Erythroblast (primary cell): ENCODE data around the gene GMPR.

Experiments used
- DNase-seq, 2 experiments: peaks; one replicate each; lab custom pipeline; 2025; lab: John Stamatoyannopoulos, UW
- GATA1 ChIP-seq: IDR thresholded peaks from 2 replicates; pipeline ENCODE4 v1.6.1; 2011; ENCODE audit warnings: low read depth, mild to moderate bottlenecking, control low read depth, low read length, moderate library complexity
- POLR2A ChIP-seq: IDR thresholded peaks from 2 replicates; pipeline ENCODE4 v1.6.1; 2011; ENCODE audit warnings: mild to moderate bottlenecking, low read length

GMPR gene

GRCh38 chr6:16322666-16323312 is 84.4 kb downstream of the GMPR start:
- TF ChIP-seq POLR2A (peak; percentile 25), GATA1 (no peak)
- DNase-seq, result peak; percentile 75 to 87

GRCh38 chr6:16324184-16324583 is 85.8 kb downstream of the GMPR start:
- DNase-seq, result no peak
- TF ChIP-seq POLR2A (no peak), GATA1 (no peak)

- no peak for DNase-seq
- no peak for TF ChIP-seq POLR2A
- TF ChIP-seq GATA1, result no peak
Measured at GRCh38 chr6:16324606-16325225, 86.3 kb downstream of the GMPR start.

GRCh38 chr6:16326531-16326930 is 88.1 kb downstream of the GMPR start:
- no peak for DNase-seq
- TF ChIP-seq POLR2A, result no peak
- no peak for TF ChIP-seq GATA1

GRCh38 chr6:16326971-16327776 is 88.8 kb downstream of the GMPR start:
- DNase-seq, result no peak
- no peak for TF ChIP-seq POLR2A
- no peak for TF ChIP-seq GATA1

GRCh38 chr6:16327777-16328325 is 89.5 kb downstream of the GMPR start:
- no peak for DNase-seq
- TF ChIP-seq GATA1, result no peak
- no peak for TF ChIP-seq POLR2A

- TF ChIP-seq GATA1 (no peak), POLR2A (no peak)
- DNase-seq, result no peak
Measured at GRCh38 chr6:16329233-16329632, 90.8 kb downstream of the GMPR start.

GRCh38 chr6:16331384-16332174 is 93.2 kb downstream of the GMPR start:
- no peak for TF ChIP-seq GATA1
- no peak for TF ChIP-seq POLR2A
- peak; percentile 74 to 85 for DNase-seq

- TF ChIP-seq POLR2A (no peak), GATA1 (no peak)
- DNase-seq, result peak; percentile 82 to 91
Measured at GRCh38 chr6:16332175-16332542, 93.8 kb downstream of the GMPR start.

GRCh38 chr6:16333580-16333979 is 95.2 kb downstream of the GMPR start:
- no peak for TF ChIP-seq POLR2A
- no peak for TF ChIP-seq GATA1
- DNase-seq, result peak; percentile 11 to 64

GRCh38 chr6:16334671-16335070 is 96.3 kb downstream of the GMPR start:
- TF ChIP-seq GATA1, result no peak
- no peak for TF ChIP-seq POLR2A
- DNase-seq, result peak in 1 of 2 experiments; percentile 23

GRCh38 chr6:16335176-16335575 is 96.8 kb downstream of the GMPR start:
- TF ChIP-seq GATA1, result no peak
- no peak for TF ChIP-seq POLR2A
- DNase-seq, result no peak

- DNase-seq, result no peak
Measured at GRCh38 chr6:16336056-16336818, 97.8 kb downstream of the GMPR start.

GRCh38 chr6:16336911-16337294 is 98.5 kb downstream of the GMPR start:
- no peak for TF ChIP-seq POLR2A
- TF ChIP-seq GATA1, result no peak
- DNase-seq, result no peak

More at GRCh38 chr6:16336056-16336818, 97.8 kb downstream of the GMPR start:
- TF ChIP-seq GATA1, result no peak
- TF ChIP-seq POLR2A, result no peak
